Activated T-cell treated with anti-CD3 and anti-CD28 coated beads for 24 hours (primary cell): ENCODE data around the gene SSRP1.

Experiments
- DNase-seq: peaks from one replicate; pipeline ENCODE4 v3.0.0-alpha.2; 2020; ENCODE audit warnings: low read depth

Gene SSRP1

GRCh38 chr11:57315491-57315890 lies 20.2 kb downstream of the SSRP1 start:
- no peak for DNase-seq

- no peak for DNase-seq
Measured at GRCh38 chr11:57314221-57314973, 21.3 kb downstream of the SSRP1 start.

- no peak for DNase-seq
Measured at GRCh38 chr11:57313788-57314135, 21.9 kb downstream of the SSRP1 start.

GRCh38 chr11:57313071-57313787 lies 22.5 kb downstream of the SSRP1 start:
- no peak for DNase-seq

DNA sequence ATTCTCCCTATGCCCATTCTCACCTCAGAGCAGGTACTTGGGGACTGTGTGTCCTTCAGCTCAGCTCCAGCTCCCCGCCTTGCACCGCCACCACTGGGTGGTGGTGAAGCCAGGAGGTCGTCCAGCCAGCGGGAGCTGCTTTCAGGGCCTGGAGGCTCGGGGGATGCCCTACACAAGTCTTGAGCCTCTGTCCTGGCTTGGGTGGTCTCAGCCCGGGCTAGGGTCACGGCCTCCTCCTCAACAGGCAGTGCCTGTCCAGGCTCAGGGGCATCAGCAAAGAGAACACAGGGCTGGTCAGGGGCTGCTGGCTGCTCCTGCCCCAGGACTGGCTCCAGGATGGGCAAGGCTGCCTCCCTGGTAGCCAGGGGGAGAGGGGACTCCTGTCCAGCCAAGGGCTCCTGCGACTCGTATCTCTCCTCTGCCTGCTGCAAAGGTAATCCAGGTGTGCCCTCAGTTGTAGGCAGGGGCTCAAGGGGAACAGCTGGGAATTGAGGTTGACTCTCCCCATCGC lies 23.1 kb downstream of the SSRP1 start:
- DNase-seq: no peak

DNA sequence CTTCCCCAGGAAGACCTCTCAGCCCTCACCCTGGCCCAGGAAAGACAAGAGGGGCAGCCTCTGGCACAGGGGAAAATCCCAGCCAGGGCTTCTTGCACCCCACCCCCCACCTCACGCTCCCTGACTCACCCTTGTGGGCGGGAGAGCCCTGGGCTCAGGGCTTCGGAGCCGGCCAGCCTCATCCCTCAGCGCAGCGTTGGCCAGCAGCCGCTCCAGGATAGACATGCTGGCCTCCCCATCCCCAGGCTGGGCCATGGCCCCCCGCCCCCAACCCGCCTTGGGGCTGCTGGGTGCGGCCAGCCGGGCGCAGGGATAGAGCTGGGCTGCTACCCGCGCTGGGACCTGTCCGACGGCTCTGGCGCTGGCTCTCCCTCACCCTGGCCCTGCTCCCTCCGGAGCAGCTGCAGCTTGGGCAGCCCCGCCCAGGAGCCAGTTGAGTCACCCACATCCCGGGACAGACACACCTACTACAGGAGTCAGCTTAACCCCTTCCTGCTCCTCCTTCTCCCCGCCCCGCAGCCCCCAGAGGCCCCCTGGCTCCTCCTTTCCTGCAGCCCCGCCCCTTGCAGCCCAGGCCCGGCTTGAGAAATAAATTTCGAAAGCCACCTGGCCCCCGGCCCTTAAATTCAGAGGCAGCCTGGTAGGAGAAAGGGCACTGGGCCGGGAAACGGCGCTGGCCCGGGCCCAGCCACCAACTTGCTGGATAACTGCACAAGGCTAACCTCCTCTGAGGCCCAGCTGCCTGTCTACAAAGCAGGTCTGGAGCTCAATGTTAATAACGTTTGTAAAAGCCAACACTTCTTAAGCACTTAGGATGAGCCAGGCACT lies 24.4 kb downstream of the SSRP1 start:
- DNase-seq: peak; percentile 56

- no peak for DNase-seq
Measured at GRCh38 chr11:57310630-57311086, 25.0 kb downstream of the SSRP1 start.

DNA sequence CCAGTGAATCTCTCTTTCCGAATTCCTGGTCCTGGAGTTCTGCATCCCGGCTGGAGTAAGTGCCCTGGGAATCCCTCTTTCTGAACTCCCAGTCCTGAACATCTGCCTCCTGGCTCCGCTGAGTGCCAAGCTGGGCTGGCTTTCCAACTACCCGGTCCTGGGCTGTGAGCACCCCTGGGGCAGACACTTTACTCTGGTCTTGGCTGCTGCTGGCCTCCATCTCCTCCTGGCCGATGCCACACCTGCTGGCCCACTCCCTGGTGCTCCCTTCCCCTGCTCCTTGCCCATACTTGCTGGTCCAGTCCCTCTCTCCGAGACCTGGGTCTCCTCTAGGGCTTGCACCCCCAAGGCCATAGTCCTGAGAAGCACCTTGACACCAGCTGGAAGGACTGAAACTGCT lies 25.6 kb downstream of the SSRP1 start:
- DNase-seq: no peak

DNA sequence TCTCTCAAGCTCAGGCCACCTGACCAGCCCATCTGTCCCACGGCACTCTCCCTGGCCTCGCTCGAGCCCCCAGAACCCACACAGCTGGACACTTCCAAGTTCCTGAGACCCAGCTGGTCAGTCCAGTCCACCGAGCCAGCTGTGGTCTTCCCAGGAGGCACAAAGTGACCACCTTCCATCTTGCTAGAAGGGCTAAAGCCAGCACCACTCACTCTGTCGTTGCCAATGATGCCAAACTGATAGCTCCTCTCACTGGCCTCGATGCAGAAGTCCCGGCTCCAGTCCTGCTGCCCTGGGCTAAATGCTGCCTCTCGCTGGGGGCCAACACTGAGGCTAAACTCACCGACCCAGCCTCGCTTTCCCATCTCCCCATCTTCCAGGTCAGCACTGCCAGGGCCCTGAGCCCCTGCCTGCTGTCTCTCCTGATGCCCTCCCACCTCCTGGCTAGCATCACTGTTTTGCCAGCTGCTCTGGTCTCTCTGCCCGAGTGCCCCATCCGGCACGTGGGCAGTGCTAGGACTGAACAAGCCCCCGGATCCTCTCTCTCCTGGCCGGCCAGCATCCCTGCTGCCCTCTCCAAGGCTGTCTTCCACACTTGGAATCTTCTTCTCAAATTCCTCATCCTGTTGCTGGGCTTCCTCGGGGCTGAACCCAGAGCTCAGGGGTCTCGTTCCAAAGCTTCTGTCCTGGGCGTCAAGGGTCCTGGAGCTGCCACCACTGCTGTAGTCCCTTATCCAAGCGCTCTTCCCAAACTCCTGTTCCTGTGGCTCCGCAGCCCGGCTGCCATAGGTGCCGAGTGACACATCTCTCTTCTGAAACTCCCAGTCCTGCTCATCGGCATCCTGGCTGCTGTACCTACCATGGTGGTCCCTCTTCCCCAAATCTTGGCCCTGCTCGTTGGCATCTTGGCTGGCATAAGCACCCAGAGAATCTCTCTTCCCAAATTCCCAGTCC lies 26.3 kb downstream of the SSRP1 start:
- DNase-seq: no peak

GRCh38 chr11:57308426-57309060 lies 27.1 kb downstream of the SSRP1 start:
- no peak for DNase-seq

GRCh38 chr11:57307666-57308270 lies 27.9 kb downstream of the SSRP1 start:
- DNase-seq: no peak

GRCh38 chr11:57306940-57307565 lies 28.6 kb downstream of the SSRP1 start:
- DNase-seq: no peak

DNA sequence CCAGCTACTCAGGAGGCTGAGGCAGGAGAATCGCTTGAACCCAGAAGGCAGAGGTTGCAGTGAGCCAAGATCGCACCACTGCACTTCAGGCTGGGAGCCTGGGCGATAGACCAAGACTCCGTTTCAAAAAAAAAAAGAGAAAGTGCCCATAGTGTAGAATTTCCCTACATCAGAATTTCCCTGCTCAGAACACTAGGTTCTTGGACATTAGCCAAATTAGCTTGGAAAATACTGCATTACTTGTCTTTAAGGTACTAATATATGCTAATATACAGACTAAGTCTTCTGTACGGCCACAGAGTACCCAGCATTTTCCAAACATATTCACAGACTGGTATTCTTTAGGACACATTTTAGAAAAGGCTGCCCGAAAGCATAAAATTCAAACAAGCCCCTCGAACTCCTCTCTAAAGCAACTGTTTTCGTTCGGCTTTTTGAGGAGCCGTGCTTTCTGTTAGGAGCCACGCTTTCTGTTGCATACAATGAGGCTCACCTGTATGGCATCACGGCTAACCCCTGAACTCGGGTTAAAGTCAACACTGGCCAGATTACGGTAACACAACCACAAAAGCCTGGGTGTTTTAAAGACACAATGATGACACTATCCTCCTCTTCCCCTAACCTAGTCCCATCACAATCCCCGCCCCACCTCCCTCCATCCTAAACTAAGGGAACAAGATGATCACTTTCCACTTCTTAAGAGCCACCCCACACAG lies 29.4 kb downstream of the SSRP1 start:
- DNase-seq: no peak

DNA sequence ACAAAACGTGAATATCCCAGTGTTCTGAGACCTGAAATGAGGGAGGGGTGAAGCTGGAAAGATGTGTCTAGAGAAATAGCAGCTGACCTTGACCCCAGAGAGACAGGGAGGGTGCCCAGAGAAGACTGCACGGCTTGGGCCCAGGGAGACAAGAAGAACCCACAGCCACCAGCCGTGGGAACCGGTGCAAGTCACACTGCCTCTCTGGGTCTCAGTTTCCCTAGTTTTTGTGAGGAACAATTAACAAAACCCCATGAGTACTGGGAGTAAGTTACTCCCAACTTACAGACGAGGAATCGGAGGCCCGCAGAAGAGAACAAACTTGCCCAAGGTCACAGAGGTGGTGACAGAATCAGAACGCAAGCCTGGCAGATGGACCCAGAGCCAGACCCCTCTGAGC lies 30.2 kb downstream of the SSRP1 start:
- no peak for DNase-seq

DNA sequence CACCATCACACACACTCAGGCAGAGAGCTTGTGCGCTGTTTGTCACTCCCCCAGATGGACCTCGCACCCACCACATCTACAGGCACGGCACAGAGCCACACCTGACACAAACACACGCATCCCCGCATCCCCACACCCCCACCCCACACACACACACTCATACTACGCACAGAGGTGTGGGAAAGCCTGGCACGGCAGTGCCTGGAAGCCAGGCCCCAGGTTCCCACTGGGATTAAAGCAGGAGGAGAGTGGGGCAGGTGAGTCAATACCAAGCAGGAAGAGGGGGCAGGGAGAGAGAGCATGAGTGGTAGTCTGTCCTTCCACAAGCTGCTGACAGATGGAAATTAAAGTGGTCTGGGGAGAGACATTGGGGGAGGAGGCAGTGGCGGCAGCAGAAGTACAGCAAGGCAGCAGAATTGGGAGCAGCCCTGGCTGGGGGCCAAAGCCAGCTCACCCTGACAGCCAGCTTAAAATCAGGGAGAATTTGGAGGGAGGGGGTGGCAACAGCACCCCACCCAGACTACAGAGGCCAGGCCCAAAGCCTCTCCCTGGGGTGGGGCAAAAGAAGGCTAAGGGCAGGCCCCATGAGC lies 31.6 kb downstream of the SSRP1 start:
- no peak for DNase-seq

- DNase-seq: no peak
Measured at GRCh38 chr11:57303280-57303989, 32.3 kb downstream of the SSRP1 start.

- DNase-seq: no peak
Measured at GRCh38 chr11:57302489-57302888, 33.2 kb downstream of the SSRP1 start.

- no peak for DNase-seq
Measured at GRCh38 chr11:57301711-57302423, 33.8 kb downstream of the SSRP1 start.
